Measurements from ENCODE around the gene RBM44. TPM values are rescaled to one million over a fixed set of nuclear protein-coding genes. Genes with fewer than 3 reads are reported as not detected.

Gene RBM44
- total RNA-seq, 4 donors from 2014 or later = 0.38 to 2.6 (median 1.7) TPM

DNA sequence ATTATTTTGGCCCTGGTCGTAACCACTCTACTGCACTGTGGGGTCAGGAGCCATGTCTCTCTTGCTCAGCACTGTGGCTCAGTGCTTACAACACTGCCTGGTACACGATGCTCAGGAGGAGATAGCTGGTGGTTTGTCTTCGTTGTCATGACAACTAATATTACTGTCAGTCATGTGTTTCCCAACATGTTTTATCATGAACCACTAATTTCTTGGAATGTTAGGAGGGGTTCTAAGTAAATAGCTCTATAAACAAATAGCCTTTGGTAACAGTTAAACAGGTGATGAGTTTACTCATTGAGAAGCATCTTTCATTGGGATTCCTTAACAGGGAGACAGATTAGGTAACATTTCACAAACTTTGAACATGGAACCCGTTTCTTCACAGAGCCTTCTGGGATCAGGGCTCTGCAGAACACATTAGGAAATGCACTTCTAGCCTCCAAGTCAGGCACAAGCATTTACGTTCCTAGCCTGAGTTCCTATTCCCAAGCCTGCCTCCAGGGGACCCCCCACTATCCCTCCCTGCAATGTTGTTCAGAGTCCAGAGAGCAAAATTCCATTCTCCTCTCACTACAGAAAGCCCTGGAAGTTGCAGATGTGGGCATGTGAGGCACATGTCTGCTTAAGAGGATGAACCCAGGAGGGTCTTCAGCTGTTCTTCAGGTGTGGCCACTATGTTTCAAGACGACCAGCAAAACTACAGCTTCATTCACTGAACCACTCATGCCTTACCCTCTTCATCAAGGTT is 6.4 kb upstream of the RBM44 start:
- TF ChIP-seq, protein P1, sequence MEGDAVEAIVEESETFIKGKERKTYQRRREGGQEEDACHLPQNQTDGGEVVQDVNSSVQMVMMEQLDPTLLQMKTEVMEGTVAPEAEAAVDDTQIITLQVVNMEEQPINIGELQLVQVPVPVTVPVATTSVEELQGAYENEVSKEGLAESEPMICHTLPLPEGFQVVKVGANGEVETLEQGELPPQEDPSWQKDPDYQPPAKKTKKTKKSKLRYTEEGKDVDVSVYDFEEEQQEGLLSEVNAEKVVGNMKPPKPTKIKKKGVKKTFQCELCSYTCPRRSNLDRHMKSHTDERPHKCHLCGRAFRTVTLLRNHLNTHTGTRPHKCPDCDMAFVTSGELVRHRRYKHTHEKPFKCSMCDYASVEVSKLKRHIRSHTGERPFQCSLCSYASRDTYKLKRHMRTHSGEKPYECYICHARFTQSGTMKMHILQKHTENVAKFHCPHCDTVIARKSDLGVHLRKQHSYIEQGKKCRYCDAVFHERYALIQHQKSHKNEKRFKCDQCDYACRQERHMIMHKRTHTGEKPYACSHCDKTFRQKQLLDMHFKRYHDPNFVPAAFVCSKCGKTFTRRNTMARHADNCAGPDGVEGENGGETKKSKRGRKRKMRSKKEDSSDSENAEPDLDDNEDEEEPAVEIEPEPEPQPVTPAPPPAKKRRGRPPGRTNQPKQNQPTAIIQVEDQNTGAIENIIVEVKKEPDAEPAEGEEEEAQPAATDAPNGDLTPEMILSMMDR (IDR thresholded peaks at IDR 0.05; ENCODE audit: low read depth) = no peak

- TF ChIP-seq, protein P1 (IDR thresholded peaks at IDR 0.05; ENCODE audit: low read depth) = no peak
Measured at GRCh38 chr2:237797253-237797652, 1.3 kb upstream of the RBM44 start.

GRCh38 chr2:237799060-237799428 is 465 bp downstream of the RBM44 start:
- TF ChIP-seq, protein P1 (IDR thresholded peaks at IDR 0.05; ENCODE audit: low read depth) = no peak

- TF ChIP-seq, protein P1 (IDR thresholded peaks at IDR 0.05; ENCODE audit: low read depth) = no peak
Measured at GRCh38 chr2:237801466-237801865, 2.9 kb downstream of the RBM44 start.

DNA sequence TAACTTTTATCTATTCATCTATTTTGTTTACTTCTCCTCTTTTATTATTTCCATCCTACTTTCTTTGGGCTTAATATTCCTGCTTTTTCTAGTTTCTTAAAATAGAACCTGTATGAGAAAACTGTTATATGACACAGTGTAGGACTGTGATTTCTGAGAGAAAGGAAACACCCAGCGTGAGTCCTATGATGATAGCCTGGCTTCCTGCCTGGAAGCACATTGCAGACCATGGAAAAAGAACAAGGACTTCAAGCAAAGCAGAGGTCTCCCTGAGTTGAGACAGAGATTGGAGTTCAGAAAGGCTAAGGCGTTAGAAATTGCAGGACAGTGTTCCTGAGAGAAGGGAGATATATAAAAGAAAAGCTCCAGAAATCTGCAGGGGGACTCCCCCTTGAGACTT is 7.8 kb downstream of the RBM44 start:
- TF ChIP-seq, protein P1 (IDR thresholded peaks at IDR 0.05; ENCODE audit: low read depth) = no peak

DNA sequence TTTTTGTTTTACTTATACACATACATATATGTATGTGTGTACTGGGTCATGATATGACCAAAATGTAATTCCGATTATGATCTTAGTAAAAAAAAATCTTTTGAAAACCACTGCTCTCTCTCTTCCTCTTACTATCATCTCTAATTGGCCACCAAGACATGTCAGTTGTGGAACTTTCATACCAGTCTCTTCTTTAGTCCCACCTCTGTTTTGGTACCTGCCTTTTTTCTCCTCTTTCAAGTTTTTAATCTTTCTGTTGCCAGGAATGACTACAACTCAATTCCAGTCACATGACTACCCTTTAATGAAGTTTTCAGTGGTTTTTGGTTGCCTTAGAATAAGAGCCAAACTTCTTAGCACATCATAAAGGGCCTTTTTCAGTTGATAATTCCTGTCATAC is 17.1 kb downstream of the RBM44 start:
- TF ChIP-seq, protein P1 (IDR thresholded peaks at IDR 0.05; ENCODE audit: low read depth) = no peak

- TF ChIP-seq, protein P1 (IDR thresholded peaks at IDR 0.05; ENCODE audit: low read depth) = no peak
Measured at GRCh38 chr2:237816531-237816930, 18.0 kb downstream of the RBM44 start.
